ENCODE measurements around the gene VWA8.

Gene VWA8

GRCh38 chr13:41722684-41723535 lies 238.0 kb downstream of the VWA8 start:
- DNase-seq = no peak

GRCh38 chr13:41720839-41721561 lies 239.9 kb downstream of the VWA8 start:
- no peak for DNase-seq

- no peak for DNase-seq
Measured at GRCh38 chr13:41716236-41716635, 244.7 kb downstream of the VWA8 start.

- DNase-seq = no peak
Measured at GRCh38 chr13:41713405-41713804, 247.5 kb downstream of the VWA8 start.

GRCh38 chr13:41710771-41711170 lies 250.1 kb downstream of the VWA8 start:
- no peak for DNase-seq

- no peak for DNase-seq
Measured at GRCh38 chr13:41709511-41709910, 251.4 kb downstream of the VWA8 start.

- DNase-seq = peak in 1 of 2 experiments; percentile 48
Measured at GRCh38 chr13:41708713-41709112, 252.2 kb downstream of the VWA8 start.

- DNase-seq = peak in 1 of 2 experiments; percentile 40
Measured at GRCh38 chr13:41707194-41707821, 253.6 kb downstream of the VWA8 start.

- DNase-seq = peak in 1 of 2 experiments; percentile 12
Measured at GRCh38 chr13:41706152-41706551, 254.8 kb downstream of the VWA8 start.

GRCh38 chr13:41702540-41702939 lies 258.4 kb downstream of the VWA8 start:
- DNase-seq = no peak

GRCh38 chr13:41701676-41702075 lies 259.2 kb downstream of the VWA8 start:
- no peak for DNase-seq

- DNase-seq = peak; percentile 92 to 94
Measured at GRCh38 chr13:41700790-41701310, 260.1 kb downstream of the VWA8 start.

GRCh38 chr13:41699759-41700158 lies 261.1 kb downstream of the VWA8 start:
- DNase-seq = no peak

GRCh38 chr13:41697578-41697977 lies 263.3 kb downstream of the VWA8 start:
- no peak for DNase-seq

- no peak for DNase-seq
Measured at GRCh38 chr13:41696163-41697003, 264.5 kb downstream of the VWA8 start.

GRCh38 chr13:41694545-41695301 lies 266.2 kb downstream of the VWA8 start:
- DNase-seq = peak; percentile 16 to 44

GRCh38 chr13:41693434-41693833 lies 267.5 kb downstream of the VWA8 start:
- DNase-seq = no peak

GRCh38 chr13:41691274-41691673 lies 269.6 kb downstream of the VWA8 start:
- DNase-seq = no peak

- no peak for DNase-seq
Measured at GRCh38 chr13:41682766-41683165, 278.1 kb downstream of the VWA8 start.

GRCh38 chr13:41682001-41682400 lies 278.9 kb downstream of the VWA8 start:
- no peak for DNase-seq

GRCh38 chr13:41681587-41681986 lies 279.3 kb downstream of the VWA8 start:
- DNase-seq = no peak

- DNase-seq = no peak
Measured at GRCh38 chr13:41680900-41681299, 280.0 kb downstream of the VWA8 start.
